Measurements from ENCODE around the gene C1orf198.

Gene C1orf198

GRCh38 chr1:230905733-230906132, 37.4 kb upstream of the C1orf198 start:
- TF ChIP-seq SPI1 (IDR thresholded peaks at IDR 0.05; ENCODE audit: borderline replicate concordance, low read depth): no peak
- no peak for TF ChIP-seq POLR2AphosphoS5 (IDR thresholded peaks at IDR 0.05; ENCODE audit: low read depth)
- TF ChIP-seq REST (IDR thresholded peaks at IDR 0.05; ENCODE audit: insufficient replicate concordance, low read depth): no peak
- no peak for TF ChIP-seq GABPA (IDR thresholded peaks at IDR 0.05; ENCODE audit: low read depth)
- TF ChIP-seq, protein P1, sequence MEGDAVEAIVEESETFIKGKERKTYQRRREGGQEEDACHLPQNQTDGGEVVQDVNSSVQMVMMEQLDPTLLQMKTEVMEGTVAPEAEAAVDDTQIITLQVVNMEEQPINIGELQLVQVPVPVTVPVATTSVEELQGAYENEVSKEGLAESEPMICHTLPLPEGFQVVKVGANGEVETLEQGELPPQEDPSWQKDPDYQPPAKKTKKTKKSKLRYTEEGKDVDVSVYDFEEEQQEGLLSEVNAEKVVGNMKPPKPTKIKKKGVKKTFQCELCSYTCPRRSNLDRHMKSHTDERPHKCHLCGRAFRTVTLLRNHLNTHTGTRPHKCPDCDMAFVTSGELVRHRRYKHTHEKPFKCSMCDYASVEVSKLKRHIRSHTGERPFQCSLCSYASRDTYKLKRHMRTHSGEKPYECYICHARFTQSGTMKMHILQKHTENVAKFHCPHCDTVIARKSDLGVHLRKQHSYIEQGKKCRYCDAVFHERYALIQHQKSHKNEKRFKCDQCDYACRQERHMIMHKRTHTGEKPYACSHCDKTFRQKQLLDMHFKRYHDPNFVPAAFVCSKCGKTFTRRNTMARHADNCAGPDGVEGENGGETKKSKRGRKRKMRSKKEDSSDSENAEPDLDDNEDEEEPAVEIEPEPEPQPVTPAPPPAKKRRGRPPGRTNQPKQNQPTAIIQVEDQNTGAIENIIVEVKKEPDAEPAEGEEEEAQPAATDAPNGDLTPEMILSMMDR (IDR thresholded peaks at IDR 0.05; ENCODE audit: insufficient read depth, low read length): no peak
- Histone ChIP-seq H3K4me3 (replicated peaks; ENCODE audit: insufficient read depth, low read length) (no peak overlapping the region), H3K27ac (replicated peaks) (no peak overlapping the region), H3K27me3 (ENCODE audit: insufficient read depth, poor library complexity, severe bottlenecking) (no peaks in the 10 kb centered on the region)
- DNase-seq (ENCODE audit: low read depth in 1 of 2, low spot score in 1 of 2): no peak

DNA sequence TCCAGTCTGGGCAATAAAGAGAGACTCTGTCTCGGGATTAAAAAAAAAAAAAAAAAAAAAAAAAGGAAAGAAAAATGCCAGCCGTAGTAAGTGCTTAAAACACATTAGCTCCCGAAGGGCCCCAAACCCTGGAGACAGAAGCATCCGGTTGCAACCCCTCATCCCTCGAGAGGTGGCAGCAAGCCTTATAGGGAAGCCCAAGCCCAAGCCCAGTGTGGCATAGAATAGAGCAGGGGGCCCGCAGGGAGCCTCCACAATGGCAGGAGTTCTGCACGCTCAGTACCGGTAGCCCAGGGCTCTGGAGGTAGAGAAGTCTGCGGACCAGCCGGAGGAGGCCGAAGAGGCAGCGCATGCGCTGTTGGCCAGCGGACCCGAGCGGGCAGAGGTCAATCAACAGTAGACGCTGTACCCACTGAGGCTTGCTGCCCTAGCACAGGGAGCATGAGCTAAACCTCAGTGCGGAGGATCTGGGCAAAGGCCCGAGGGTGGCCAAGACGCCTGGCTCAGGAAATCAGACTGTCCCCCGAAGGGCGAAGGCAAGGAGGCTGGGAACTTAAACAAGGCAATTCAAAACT, 34.1 kb upstream of the C1orf198 start:
- DNase-seq (ENCODE audit: low read depth in 1 of 2, low spot score in 1 of 2): no peak
- no peak for TF ChIP-seq SPI1 (IDR thresholded peaks at IDR 0.05; ENCODE audit: borderline replicate concordance, low read depth)
- TF ChIP-seq POLR2AphosphoS5 (IDR thresholded peaks at IDR 0.05; ENCODE audit: low read depth): no peak
- TF ChIP-seq, protein P1 (IDR thresholded peaks at IDR 0.05; ENCODE audit: insufficient read depth, low read length): no peak
- no peak for TF ChIP-seq REST (IDR thresholded peaks at IDR 0.05; ENCODE audit: insufficient replicate concordance, low read depth)
- no peak for TF ChIP-seq GABPA (IDR thresholded peaks at IDR 0.05; ENCODE audit: low read depth)
- Histone ChIP-seq H3K27me3 (ENCODE audit: insufficient read depth, poor library complexity, severe bottlenecking) (no peaks in the 10 kb centered on the region), H3K4me3 (replicated peaks; ENCODE audit: insufficient read depth, low read length) (no peak overlapping the region), H3K27ac (replicated peaks) (no peak overlapping the region)

GRCh38 chr1:230901671-230902070, 33.4 kb upstream of the C1orf198 start:
- DNase-seq (ENCODE audit: low read depth in 1 of 2, low spot score in 1 of 2): no peak
- H3K27ac ChIP-seq (replicated peaks): no peak overlapping the region
- H3K27me3 ChIP-seq (ENCODE audit: insufficient read depth, poor library complexity, severe bottlenecking): no peaks in the 10 kb centered on the region
- H3K4me3 ChIP-seq (replicated peaks; ENCODE audit: insufficient read depth, low read length): no peak overlapping the region
- TF ChIP-seq GABPA (IDR thresholded peaks at IDR 0.05; ENCODE audit: low read depth) (no peak), REST (IDR thresholded peaks at IDR 0.05; ENCODE audit: insufficient replicate concordance, low read depth) (no peak), SPI1 (IDR thresholded peaks at IDR 0.05; ENCODE audit: borderline replicate concordance, low read depth) (no peak), POLR2AphosphoS5 (IDR thresholded peaks at IDR 0.05; ENCODE audit: low read depth) (no peak)
- TF ChIP-seq, protein P1 (IDR thresholded peaks at IDR 0.05; ENCODE audit: insufficient read depth, low read length): no peak

All from HL-60 (cell line).